Mucosa of descending colon (tissue), 3 donors: ENCODE measurements around the gene ZBTB48. TPM values are rescaled to one million over a fixed set of nuclear protein-coding genes. Genes with fewer than 3 reads are reported as not detected.

Experiments
- ATAC-seq: fragments of 200-7000 bp; cut with Tn5 transposase; one replicate; pipeline ENCODE4 v1.9.1; 2020; ENCODE audit warnings: mild to moderate bottlenecking, moderate library complexity
- DNase-seq, 3 donors: peaks; one replicate each; pipeline ENCODE4 v3.0.0-alpha.2; 2020
- H3K36me3 ChIP-seq: fragments of 200-600 bp; one replicate; pipeline ENCODE4 v1.8.0; 2021; ENCODE audit warnings: low read depth, mild to moderate bottlenecking
- H3K4me1 ChIP-seq: fragments of 200-600 bp; one replicate; pipeline ENCODE4 v1.8.0; 2021; ENCODE audit warnings: low read depth, mild to moderate bottlenecking
- H3K4me3 ChIP-seq: fragments of 200-600 bp; one replicate; pipeline ENCODE4 v1.8.0; 2021; ENCODE audit warnings: mild to moderate bottlenecking
- H3K9me3 ChIP-seq: fragments of 200-600 bp; one replicate; pipeline ENCODE4 v1.8.0; 2021; ENCODE audit warnings: mild to moderate bottlenecking
- intact Hi-C, 2 donors: fragments of 100-400 bp; cut with DNase I in 1 of 2; cut with micrococcal nuclease in 1 of 2; formaldehyde crosslinking; loops; one replicate each; pipeline versions ENCODE4 v1.11.0 to v1.11.1; 2022; cut with DNase I, micrococcal nuclease
- long read RNA-seq, 2 donors: library from polyadenylated mRNA; unstranded; transcript quantifications; one replicate each; pipeline ENCODE4 v2.0.0, GENCODE V29; 2019 to 2021
- total RNA-seq, 3 donors: library from RNA; stranded (reverse); fragmentation: NEBNext Ultra II Directional in 2 of 3; extraction: Animal tissue kit (Norgen Biotek cat#: 25700) in 2 of 3; gene quantifications; one replicate each; pipeline versions ENCODE4 v1.2.1 to v1.2.4, GENCODE V29; 2021 to 2023
- TF ChIP-seq, protein P1 (sequence below): fragments of 200-600 bp; IDR thresholded peaks from one replicate; pipeline ENCODE4 v1.8.0; 2022; ENCODE audit warnings: antibody characterized with exemption, mild to moderate bottlenecking
- donor health status: DM: no; HTN: no; CAD: no; lungs with moderate emphysema.
- donor health status: DM: no; HTN: no; CAD: no.
- donor health status: DM: no; HTN: yes; CAD: no.

The ZBTB48 gene
- total RNA-seq = 10 to 100 TPM; 36.8 to 53.9 (median 42.3) TPM
- long read RNA-seq, donor 1, transcript ZBTB48-202 (11 exons, 2,293 nt) = major isoform, 8 of 37 reads
- long read RNA-seq, donor 1, partial matches to known transcripts = 4 of 37 reads
- long read RNA-seq, donor 1, other reads (novel, unspliced or antisense) = 25 of 37 reads
- long read RNA-seq, donor 2, partial matches to known transcripts = 1 of 9 reads
- long read RNA-seq, donor 2, other reads (novel, unspliced or antisense) = 6 of 9 reads

DNA sequence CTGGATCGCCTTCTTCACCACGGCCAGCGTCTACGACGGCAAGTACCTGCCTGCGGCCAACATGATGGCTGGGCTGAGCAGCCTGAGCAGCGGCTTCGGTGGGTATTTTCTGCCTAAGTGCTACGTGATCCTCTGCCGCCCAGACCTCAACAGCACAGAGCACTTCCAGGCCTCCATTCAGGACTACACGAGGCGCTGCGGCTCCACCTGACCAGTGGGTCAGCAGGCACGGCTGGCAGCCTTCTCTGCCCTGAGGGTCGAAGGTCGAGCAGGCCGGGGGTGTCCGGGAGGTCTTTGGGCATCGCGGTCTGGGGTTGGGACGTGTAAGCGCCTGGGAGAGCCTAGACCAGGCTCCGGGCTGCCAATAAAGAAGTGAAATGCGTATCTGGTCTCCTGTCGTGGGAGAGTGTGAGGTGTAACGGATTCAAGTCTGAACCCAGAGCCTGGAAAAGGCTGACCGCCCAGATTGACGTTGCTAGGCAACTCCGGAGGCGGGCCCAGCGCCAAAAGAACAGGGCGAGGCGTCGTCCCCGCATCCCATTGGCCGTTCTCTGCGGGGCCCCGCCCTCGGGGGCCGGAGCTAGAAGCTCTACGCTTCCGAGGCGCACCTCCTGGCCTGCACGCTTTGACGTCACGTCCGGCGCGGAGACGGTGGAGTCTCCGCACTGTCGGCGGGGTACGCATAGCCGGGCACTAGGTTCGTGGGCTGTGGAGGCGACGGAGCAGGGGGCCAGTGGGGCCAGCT, at the start of gene ZBTB48:
TSS of gene ZBTB48 (plus strand) at position 621 of the 745 bp plus-strand sequence. CDS start 616 bp downstream, outside the sequence.
- peak; percentile 96 for ATAC-seq
- TF ChIP-seq, protein P1, sequence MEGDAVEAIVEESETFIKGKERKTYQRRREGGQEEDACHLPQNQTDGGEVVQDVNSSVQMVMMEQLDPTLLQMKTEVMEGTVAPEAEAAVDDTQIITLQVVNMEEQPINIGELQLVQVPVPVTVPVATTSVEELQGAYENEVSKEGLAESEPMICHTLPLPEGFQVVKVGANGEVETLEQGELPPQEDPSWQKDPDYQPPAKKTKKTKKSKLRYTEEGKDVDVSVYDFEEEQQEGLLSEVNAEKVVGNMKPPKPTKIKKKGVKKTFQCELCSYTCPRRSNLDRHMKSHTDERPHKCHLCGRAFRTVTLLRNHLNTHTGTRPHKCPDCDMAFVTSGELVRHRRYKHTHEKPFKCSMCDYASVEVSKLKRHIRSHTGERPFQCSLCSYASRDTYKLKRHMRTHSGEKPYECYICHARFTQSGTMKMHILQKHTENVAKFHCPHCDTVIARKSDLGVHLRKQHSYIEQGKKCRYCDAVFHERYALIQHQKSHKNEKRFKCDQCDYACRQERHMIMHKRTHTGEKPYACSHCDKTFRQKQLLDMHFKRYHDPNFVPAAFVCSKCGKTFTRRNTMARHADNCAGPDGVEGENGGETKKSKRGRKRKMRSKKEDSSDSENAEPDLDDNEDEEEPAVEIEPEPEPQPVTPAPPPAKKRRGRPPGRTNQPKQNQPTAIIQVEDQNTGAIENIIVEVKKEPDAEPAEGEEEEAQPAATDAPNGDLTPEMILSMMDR = no peak
- Histone ChIP-seq H3K9me3 (no peaks in the 10 kb centered on the region), H3K4me1 (peaks cover 37% of the 10 kb centered on the region), H3K4me3 (peak within 1 kb of the TSS; percentile 83), H3K36me3 (no peaks in the 10 kb centered on the region)
- DNase-seq = peak; percentile 100
- intact Hi-C loops = no loop called here

DNA sequence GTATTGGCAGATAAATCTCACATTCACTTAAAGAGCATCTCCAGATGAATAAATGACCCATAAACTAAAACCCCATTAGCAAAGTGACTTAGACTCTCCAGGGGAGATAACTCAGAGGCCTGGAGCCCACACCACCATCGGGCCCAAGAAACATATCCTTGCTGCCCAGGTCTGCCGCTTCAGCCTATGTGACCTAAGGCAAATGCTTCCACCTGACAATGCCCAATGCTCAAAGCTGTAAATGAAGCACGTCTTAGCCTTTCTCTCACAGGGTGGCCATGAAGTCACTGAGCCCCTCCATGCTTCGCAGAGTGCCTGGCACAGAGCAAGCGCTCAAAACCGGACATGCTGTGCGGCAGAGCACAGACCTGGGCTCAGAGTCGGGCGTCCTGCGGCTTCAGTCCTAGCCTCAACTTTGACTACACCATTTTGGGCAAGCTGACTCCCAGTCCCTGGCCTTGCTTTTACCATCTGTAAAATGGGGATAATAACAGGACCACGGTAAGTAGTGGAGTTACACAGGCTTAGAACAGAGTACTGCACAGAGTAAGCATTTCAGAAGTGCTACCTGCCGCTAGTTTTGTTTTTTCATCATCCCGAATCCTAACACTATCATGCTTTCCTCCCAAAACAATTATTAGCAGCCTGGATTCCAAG, 49.2 kb upstream of the ZBTB48 start:
- ATAC-seq (no peak), DNase-seq (peak in 1 of 3 donors; percentile 20)
- H3K4me1 ChIP-seq = no peaks in the 10 kb centered on the region
- TF ChIP-seq, protein P1 = no peak
- H3K4me3 ChIP-seq = no peak overlapping the region
- H3K9me3 ChIP-seq = no peaks in the 10 kb centered on the region
- peaks cover 11% of the 10 kb centered on the region for H3K36me3 ChIP-seq
- intact Hi-C loops = no loop called here

DNA sequence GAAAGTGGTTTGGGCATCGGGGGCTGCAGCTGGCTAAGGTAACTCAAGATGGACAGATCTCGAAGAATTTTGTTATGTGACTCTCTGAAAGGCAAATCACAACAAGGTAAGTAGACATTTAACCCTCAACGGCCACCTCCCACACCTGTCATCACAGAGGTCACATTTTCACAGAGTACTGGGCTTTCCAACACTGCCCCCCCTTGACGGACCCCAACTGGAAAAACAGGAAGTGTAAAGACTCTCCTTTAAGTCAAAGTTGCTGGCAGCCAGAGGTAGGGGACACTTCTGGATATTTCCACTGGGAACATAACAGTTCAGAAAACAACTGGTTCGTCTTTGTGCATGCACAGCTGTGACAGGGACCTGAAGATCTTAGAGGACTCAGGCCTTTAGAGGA, 47.8 kb upstream of the ZBTB48 start:
- TF ChIP-seq, protein P1 = no peak
- Histone ChIP-seq H3K4me3 (no peak overlapping the region), H3K36me3 (peaks cover 11% of the 10 kb centered on the region), H3K4me1 (no peaks in the 10 kb centered on the region), H3K9me3 (no peaks in the 10 kb centered on the region)
- DNase-seq (peak in 1 of 3 donors; percentile 1), ATAC-seq (no peak)
- intact Hi-C loops = no loop called here

DNA sequence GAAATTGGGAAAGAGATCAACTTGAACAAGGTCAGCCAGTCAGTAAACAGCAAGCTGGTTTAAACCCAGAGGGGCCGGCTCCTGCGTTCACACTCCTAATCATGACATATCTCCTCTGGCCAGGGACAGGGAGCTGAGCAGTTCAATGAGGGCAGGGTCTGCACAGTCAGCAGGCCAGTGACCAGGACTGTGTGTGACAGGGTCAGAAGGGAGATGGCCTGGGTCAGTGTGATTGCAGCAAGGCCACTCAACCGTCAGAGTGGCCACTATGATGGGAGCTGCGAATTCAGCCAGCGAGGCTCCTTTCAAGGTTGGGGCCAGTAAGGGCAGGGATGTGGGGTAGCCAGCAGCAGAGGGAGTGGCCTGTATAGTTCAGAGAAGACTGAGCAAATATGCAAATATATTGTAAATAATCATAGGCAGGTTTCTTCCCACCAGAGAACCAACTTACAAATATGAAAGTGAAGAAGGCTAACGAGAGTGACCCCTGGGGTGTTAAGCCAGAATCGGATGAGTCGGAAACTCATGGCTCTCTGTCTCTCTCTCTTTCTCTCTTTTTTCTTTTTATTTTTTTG, 45.5 kb upstream of the ZBTB48 start:
- H3K4me1 ChIP-seq = no peaks in the 10 kb centered on the region
- no peak for ATAC-seq
- no peak overlapping the region for H3K4me3 ChIP-seq
- peaks cover 11% of the 10 kb centered on the region for H3K36me3 ChIP-seq
- peak in 1 of 3 donors; percentile 11 for DNase-seq
- H3K9me3 ChIP-seq = no peaks in the 10 kb centered on the region
- intact Hi-C loops = no loop called here
- TF ChIP-seq, protein P1 = no peak

DNA sequence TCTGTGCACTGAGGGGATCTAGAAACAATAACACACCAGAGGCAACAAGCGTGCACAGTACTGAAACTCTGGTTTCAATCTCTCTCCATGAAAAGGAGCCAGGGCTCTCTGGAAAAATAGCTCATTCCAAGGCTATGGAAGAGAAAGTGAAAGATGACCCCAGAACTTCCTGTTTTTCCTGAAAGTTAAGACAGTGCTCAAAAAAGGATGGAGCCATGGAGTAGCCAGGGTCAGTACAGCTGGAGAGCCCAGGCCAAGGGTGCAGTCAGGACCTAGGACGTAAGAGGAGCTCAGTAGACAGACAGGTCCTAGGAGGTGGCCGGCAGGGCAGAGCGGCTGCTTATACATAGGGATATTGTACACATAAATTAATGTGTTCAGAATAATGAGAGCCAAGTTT, 44.6 kb upstream of the ZBTB48 start:
- intact Hi-C loops = no loop called here
- no peak overlapping the region for H3K4me3 ChIP-seq
- no peaks in the 10 kb centered on the region for H3K9me3 ChIP-seq
- H3K4me1 ChIP-seq = no peaks in the 10 kb centered on the region
- ATAC-seq = no peak
- TF ChIP-seq, protein P1 = no peak
- peak in 1 of 3 donors; percentile 5 for DNase-seq
- peaks cover 11% of the 10 kb centered on the region for H3K36me3 ChIP-seq
